Glutamatergic neuron (in vitro differentiated cells): ENCODE measurements around the gene NSA2. TPM values are rescaled to one million over a fixed set of nuclear protein-coding genes. Genes with fewer than 3 reads are reported as not detected.

Source experiments
- DNase-seq: peaks from one replicate; pipeline ENCODE4 v3.0.0; 2022
- H3K27ac Mint-ChIP-seq: one replicate; pipeline ENCODE4 v1.8.0; 2020; ENCODE audit warnings: mild to moderate bottlenecking, mixed read lengths, inconsistent platforms; ENCODE audit not compliant: unreplicated experiment
- H3K27me3 Mint-ChIP-seq: one replicate; pipeline ENCODE4 v1.8.0; 2020; ENCODE audit warnings: mild to moderate bottlenecking, moderate library complexity, mixed read lengths, inconsistent platforms; ENCODE audit not compliant: unreplicated experiment
- H3K36me3 Mint-ChIP-seq: one replicate; pipeline ENCODE4 v1.8.0; 2020; ENCODE audit warnings: mild to moderate bottlenecking, mixed read lengths, inconsistent platforms; ENCODE audit not compliant: unreplicated experiment
- H3K4me1 Mint-ChIP-seq: one replicate; pipeline ENCODE4 v1.8.0; 2020; ENCODE audit warnings: mild to moderate bottlenecking, low read depth, mixed read lengths, inconsistent platforms; ENCODE audit not compliant: unreplicated experiment
- H3K4me3 Mint-ChIP-seq: one replicate; pipeline ENCODE4 v1.8.0; 2020; ENCODE audit warnings: mild to moderate bottlenecking, mixed read lengths, inconsistent platforms; ENCODE audit not compliant: unreplicated experiment
- H3K9me3 Mint-ChIP-seq: one replicate; pipeline ENCODE4 v1.8.0; 2020; ENCODE audit warnings: mild to moderate bottlenecking, moderate library complexity, mixed read lengths, inconsistent platforms; ENCODE audit not compliant: unreplicated experiment
- long read RNA-seq: library from polyadenylated mRNA; unstranded; transcript quantifications from one replicate; pipeline ENCODE4 v2.0.0, GENCODE V29; 2020; ENCODE audit not compliant: unreplicated experiment
- total RNA-seq: library from RNA; stranded (reverse); fragmentation: NEBNext Ultra II Directional; extraction: Animal tissue kit (Norgen Biotek cat#: 25700); gene quantifications from one replicate; pipeline ENCODE4 v1.2.1, GENCODE V29; 2021; ENCODE audit not compliant: unreplicated experiment
- TF ChIP-seq, protein P1 (sequence below): fragments of 200-600 bp; sonication (generic); IDR thresholded peaks from one replicate; pipeline ENCODE4 v1.5.0; 2021; ENCODE audit not compliant: partially characterized antibody, unreplicated experiment

NSA2 gene
- 43.9 TPM for total RNA-seq
- long read RNA-seq, full-length matches to known transcripts = 16 of 17 reads
- long read RNA-seq, partial matches to known transcripts = 1 of 17 reads
- long read RNA-seq, other reads (novel, unspliced or antisense) = 0 of 17 reads

DNA sequence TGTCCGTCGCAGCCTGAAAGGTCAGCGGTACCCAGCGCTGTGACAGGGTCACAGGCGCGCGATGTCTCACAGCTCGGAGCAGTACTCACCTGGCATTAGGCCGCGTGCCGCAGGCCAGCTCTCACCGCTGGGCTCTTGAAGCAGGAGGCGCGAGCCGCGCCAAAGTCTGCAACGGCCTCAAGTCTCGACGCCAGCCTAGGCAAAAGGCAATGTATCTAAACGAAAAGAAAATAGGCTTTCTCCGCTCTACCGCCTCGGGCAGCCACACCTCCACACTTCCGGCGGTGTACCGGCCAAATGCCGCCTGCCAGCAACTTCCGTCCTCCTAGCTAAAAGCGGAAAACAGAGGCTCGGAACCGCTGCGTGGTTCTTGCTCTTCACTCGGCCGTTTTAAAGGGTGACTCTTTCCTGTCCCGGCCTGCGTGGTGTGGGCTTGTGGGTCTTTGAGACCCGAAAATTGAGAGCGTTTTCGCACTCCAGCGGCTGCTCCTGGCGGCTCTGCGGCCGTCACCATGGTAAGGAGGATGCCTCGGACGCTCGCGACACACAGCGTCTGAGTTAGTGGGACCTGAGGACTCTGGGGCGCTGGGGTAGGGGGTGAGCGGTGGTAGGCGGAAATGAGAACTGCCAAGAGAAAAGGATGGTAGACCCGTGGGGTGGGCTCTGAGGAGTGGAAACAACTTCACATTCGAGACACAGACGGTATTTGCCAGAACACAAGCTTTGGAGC is at the start of gene NSA2, which contains the start of gene GFM2:
NSA2 (plus strand) TSS at position 401 of the 730 bp plus-strand sequence; CDS start at position 513, 112 bp downstream.
GFM2 (minus strand) TSS at position 269 of the 730 bp plus-strand sequence. CDS start 3,375 bp downstream, outside the sequence.
- TF ChIP-seq, protein P1, sequence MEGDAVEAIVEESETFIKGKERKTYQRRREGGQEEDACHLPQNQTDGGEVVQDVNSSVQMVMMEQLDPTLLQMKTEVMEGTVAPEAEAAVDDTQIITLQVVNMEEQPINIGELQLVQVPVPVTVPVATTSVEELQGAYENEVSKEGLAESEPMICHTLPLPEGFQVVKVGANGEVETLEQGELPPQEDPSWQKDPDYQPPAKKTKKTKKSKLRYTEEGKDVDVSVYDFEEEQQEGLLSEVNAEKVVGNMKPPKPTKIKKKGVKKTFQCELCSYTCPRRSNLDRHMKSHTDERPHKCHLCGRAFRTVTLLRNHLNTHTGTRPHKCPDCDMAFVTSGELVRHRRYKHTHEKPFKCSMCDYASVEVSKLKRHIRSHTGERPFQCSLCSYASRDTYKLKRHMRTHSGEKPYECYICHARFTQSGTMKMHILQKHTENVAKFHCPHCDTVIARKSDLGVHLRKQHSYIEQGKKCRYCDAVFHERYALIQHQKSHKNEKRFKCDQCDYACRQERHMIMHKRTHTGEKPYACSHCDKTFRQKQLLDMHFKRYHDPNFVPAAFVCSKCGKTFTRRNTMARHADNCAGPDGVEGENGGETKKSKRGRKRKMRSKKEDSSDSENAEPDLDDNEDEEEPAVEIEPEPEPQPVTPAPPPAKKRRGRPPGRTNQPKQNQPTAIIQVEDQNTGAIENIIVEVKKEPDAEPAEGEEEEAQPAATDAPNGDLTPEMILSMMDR = no peak

GRCh38 chr5:74717596-74717995 is 49.5 kb upstream of the NSA2 start:
- H3K27me3 Mint-ChIP-seq = no peaks in the 10 kb centered on the region
- TF ChIP-seq, protein P1 = no peak

More for the DNA sequence above, at the start of gene NSA2, which contains the start of gene GFM2:
- DNase-seq = peak; percentile 93
- Mint-ChIP-seq H3K4me1 (peaks cover 4% of the 10 kb centered on the region), H3K9me3 (no peaks in the 10 kb centered on the region), H3K27ac (peak within 1 kb of the TSS; percentile 69), H3K36me3 (no peaks in the 10 kb centered on the region), H3K4me3 (peak within 1 kb of the TSS; percentile 95), H3K27me3 (no peaks in the 10 kb centered on the region)

DNA sequence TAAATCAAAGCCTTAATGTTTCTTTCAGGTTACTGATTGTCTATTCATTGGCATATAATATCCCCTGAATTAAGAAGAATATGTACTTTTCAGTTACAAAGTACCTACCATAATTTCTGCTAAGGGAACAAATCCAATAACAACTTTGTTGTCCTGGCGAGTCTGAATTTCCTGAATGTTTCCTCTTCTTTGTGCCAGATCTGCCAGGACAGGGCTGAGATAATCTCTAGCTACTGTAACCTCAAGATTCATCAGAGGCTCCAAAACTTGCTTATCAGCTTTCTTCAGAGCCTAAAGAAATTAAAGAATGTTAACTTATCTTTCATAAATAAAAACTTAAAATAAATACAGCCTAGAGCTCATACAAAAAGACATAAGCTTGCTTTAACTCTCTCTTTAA is 44.8 kb upstream of the NSA2 start:
- Mint-ChIP-seq H3K27me3 (no peaks in the 10 kb centered on the region), H3K9me3 (peaks cover 2% of the 10 kb centered on the region)
- DNase-seq = no peak

More at GRCh38 chr5:74717596-74717995, 49.5 kb upstream of the NSA2 start:
- Mint-ChIP-seq H3K27ac (no peak overlapping the region), H3K36me3 (peaks cover 1% of the 10 kb centered on the region), H3K9me3 (peaks cover 3% of the 10 kb centered on the region), H3K4me3 (no peak overlapping the region), H3K4me1 (no peaks in the 10 kb centered on the region)
- no peak for DNase-seq

GRCh38 chr5:74725331-74725730 is 41.7 kb upstream of the NSA2 start:
- Mint-ChIP-seq H3K27me3 (no peaks in the 10 kb centered on the region), H3K4me3 (no peak overlapping the region), H3K9me3 (peaks cover 2% of the 10 kb centered on the region), H3K4me1 (no peaks in the 10 kb centered on the region), H3K36me3 (no peaks in the 10 kb centered on the region), H3K27ac (no peak overlapping the region)
- TF ChIP-seq, protein P1 = no peak
- no peak for DNase-seq

More for the DNA sequence above, 44.8 kb upstream of the NSA2 start:
- H3K27ac Mint-ChIP-seq = no peak overlapping the region
- no peaks in the 10 kb centered on the region for H3K36me3 Mint-ChIP-seq
- no peaks in the 10 kb centered on the region for H3K4me1 Mint-ChIP-seq
- TF ChIP-seq, protein P1 = no peak
- no peak overlapping the region for H3K4me3 Mint-ChIP-seq

DNA sequence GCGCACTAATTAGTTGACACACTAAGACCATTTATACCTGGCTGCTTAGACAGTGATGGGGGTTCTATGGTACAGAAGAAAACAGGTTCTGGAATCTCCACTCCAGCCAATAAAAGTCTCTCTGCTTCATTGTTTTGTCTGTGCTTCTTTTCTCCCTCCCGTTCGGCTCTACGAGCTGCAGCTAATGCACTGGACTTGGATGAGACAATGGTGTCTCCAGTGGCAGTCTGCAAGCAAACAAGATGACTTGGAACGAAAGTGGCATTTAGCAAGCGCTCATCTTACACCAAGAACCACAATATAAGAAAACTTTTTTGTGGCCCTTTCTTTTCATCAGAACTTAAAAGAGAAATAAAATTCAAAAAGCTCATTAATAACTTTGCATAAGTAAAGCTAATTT is 30.3 kb upstream of the NSA2 start:
- Mint-ChIP-seq H3K27ac (no peak overlapping the region), H3K4me3 (no peak overlapping the region), H3K27me3 (no peaks in the 10 kb centered on the region), H3K4me1 (no peaks in the 10 kb centered on the region), H3K9me3 (no peaks in the 10 kb centered on the region), H3K36me3 (no peaks in the 10 kb centered on the region)
- TF ChIP-seq, protein P1 = no peak
- no peak for DNase-seq
